Measurements from ENCODE around the gene CCDC107.

Gene CCDC107

DNA sequence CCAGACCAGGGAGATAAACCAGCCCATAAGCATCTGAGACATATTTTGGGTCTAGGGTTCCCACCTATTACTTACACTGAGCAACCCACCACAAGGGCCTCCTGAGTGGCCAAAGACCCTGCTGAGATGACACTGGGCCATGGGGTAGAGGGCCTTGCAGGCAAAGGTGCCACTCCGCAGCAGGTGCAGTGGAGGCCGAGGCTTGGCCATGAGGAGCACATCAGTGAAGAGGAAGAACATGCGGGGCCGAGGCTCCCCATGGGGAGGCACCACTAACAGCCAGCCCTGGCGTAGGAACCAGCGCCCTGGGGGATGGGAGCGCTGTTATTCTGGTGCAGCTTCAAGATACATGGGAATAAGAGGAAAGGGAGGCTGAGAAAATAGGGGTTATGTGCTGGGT is 4.3 kb downstream of the CCDC107 start:
- DNase-seq: no peak

DNA sequence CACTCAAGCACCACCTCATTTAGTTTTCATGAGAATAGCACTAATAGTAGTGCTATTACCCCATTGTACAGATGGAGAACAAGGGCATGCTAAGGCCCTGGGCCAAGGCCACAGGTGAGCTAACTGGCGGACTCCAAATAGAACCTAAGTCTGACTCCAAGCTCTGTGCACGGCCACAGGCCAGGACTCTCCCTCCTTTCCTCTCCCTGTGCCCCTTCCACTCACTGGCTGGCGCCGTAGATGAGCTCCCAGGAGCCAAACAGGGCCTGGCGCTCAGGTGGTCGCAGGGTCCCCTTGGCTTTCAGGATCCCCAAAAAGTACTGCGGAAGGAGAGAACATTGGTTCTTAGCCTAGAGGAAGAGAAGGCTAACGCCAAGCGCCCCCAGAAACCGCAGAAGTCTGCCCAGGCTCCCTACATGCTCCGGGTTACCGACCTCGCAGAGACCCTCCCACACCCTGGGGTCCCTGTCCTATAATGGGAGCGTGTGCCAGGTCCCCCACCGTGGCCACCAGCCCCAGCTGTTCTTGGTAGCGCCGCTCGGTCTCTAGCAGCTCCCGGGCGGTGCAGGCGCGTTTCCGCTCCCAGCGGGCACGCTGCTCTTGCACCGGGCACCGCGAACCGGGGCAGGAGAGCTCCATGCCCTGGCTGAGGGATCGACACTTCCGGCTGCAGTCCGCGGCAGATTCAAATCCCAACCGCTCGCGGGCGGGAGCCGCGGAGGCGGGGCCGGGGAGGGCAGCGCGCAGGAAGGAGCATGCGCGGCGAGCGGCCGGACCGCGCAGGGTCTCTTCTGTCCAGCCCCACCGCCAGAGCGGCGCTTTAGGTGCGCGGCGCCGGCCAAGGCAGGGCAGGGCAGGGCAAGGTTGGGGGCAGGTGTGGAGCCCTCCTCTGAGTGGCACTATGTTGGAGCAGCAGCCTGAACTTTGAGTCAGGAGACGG is 6.7 kb downstream of the CCDC107 start, which contains the start of gene ARHGEF39:
TSS of gene ARHGEF39 (minus strand) at position 665 of the 940 bp plus-strand sequence. CDS start at position 639, 26 bp downstream.
- peak; percentile 43 for DNase-seq

DNA sequence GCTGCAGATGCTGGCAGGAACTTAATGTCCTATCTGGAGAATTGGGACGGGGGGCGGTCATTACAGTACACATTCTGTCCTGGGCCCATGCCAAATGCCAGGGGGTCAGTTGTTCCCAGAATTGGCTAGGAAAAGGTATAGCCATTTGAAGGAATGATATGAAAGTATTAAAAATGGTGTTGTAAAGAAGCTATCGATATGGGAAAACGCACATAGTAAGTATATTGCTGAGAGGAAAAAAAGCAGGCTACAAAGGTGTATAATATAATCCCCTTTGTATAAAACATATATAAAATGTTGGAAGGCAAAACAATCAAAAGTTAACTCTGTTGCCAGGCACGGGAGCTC is 7.4 kb downstream of the CCDC107 start:
- DNase-seq: no peak

DNA sequence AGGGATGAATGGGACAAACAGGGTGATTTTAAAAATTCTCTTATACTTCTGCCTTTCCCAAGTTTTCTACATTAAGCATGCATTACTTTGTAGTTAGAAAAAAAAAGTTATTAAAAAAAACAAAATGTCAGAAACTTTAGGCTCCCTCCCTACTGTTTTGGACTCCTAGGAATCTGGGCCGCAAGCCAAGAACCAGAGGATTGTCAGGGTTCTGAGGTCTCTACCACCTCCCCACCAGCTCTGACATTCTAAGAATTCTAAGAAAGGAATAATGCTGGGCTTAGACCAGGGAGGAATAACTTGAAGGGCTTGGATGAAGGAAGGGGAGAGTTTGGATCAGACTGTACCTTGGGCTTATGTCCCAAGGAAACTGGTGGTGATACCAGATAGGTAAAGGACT is 8.0 kb downstream of the CCDC107 start:
- DNase-seq: no peak

DNA sequence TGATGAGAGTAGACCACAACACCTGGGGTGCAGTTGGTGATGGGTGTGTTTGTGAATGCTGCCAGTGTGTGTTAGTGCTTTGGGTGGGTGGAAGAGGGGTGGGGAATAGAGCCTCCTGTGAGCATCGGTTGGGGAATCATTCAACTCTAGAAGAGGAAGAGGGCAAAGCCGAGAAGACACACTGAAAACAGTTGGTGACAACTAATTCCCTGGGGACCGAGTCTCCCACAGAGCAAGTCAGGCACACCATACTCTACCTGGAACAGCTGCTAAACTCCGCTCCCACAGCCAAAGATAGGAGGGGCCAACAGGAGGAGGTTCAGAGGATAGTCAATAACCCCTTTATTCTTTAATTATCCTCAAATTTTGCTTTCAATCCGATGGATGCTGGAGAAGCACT is 8.5 kb downstream of the CCDC107 start:
- no peak for DNase-seq

DNA sequence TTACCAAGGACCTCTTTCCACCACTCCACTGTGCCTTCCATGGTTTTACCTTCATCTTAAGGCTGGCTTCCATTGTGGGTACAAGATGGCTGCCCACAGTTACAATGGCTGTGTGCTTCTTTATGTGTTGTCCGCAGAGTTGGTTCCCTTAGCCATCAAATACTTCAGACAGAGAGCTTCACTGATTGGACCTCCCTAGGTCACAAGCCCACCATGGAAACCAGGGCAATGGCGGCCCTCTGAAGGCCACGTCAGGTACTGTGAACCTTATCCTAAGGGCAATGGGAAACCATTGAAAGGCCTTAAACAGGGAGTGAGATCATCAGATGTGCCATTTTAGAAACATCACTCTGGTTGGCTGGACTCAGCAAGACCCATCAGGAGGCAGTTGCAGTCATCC is 9.8 kb downstream of the CCDC107 start:
- no peak for DNase-seq

DNA sequence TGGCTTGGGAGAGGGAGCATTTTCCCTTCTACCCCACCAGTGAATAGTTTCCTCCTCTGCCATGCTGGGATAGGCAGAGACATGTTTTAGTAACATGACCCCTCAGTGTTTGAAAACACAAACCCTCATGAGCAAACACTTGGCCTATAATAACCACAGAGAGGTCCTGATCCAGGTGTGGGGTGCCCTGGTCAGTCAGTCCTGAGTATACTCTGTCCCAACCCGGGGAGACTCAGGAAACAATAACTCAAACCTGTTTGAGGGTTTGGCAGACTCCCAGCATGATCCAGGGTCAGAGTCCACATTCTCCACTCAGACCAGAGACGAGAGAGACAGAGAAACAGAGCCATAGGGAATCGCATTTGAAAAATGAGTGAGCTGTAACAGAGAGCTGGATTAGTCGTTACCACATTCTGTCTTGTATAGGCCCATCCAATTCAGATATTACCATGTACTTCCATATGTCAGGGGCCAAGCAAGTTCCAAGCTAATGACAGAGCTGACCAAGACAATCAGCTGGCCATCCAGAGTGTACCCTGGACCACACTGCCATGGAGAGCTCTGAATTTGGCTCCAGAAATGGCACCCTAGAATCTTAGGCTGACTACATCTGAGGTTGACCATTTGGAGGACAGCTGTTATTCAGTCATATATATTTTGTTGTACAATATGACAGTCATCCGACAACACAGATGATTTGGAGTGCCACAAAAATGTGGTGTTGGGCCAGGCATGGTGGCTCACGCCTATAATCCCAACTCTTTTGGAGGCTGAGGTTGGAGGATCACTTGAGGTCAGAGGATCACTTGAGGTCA is 11.4 kb downstream of the CCDC107 start:
- no peak for DNase-seq

DNA sequence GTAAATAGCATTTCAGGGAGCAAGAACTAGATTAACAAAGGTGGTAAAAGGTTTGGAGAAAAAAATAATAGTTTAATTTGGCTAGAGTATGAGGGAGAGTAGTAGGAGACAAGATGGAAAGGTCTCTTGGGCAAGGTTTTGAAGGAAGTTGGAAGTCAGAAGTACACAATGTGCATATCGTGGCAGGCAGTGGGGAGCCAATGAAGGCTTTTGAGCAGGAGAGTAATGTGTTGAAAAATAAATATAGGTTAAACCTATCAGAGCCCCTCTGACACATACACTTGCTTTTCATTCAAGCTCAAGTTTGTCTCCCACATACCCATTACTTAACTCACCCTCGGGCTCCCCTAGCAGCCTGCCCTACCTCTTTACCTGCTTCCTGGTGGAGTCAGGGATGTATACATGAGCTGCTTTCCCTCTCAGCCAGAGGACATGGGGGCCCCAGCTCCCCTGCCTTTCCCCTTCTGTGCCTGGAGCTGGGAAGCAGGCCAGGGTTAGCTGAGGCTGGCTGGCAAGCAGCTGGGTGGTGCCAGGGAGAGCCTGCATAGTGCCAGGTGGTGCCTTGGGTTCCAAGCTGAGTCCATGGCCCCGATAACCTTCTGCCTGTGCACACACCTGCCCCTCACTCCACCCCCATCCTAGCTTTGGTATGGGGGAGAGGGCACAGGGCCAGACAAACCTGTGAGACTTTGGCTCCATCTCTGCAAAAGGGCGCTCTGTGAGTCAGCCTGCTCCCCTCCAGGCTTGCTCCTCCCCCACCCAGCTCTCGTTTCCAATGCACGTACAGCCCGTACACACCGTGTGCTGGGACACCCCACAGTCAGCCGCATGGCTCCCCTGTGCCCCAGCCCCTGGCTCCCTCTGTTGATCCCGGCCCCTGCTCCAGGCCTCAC is 15.3 kb downstream of the CCDC107 start, which contains the start of gene CA9:
TSS of gene CA9 (plus strand) at position 797 of the 893 bp plus-strand sequence. CDS start at position 829, 32 bp downstream.
- DNase-seq: no peak

DNA sequence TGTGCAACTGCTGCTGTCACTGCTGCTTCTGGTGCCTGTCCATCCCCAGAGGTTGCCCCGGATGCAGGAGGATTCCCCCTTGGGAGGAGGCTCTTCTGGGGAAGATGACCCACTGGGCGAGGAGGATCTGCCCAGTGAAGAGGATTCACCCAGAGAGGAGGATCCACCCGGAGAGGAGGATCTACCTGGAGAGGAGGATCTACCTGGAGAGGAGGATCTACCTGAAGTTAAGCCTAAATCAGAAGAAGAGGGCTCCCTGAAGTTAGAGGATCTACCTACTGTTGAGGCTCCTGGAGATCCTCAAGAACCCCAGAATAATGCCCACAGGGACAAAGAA is 15.9 kb downstream of the CCDC107 start:
- DNase-seq: no peak

DNA sequence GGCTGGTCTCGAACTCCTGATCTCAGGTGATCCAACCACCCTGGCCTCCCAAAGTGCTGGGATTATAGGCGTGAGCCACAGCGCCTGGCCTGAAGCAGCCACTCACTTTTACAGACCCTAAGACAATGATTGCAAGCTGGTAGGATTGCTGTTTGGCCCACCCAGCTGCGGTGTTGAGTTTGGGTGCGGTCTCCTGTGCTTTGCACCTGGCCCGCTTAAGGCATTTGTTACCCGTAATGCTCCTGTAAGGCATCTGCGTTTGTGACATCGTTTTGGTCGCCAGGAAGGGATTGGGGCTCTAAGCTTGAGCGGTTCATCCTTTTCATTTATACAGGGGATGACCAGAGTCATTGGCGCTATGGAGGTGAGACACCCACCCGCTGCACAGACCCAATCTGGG is 17.1 kb downstream of the CCDC107 start:
- DNase-seq: no peak

DNA sequence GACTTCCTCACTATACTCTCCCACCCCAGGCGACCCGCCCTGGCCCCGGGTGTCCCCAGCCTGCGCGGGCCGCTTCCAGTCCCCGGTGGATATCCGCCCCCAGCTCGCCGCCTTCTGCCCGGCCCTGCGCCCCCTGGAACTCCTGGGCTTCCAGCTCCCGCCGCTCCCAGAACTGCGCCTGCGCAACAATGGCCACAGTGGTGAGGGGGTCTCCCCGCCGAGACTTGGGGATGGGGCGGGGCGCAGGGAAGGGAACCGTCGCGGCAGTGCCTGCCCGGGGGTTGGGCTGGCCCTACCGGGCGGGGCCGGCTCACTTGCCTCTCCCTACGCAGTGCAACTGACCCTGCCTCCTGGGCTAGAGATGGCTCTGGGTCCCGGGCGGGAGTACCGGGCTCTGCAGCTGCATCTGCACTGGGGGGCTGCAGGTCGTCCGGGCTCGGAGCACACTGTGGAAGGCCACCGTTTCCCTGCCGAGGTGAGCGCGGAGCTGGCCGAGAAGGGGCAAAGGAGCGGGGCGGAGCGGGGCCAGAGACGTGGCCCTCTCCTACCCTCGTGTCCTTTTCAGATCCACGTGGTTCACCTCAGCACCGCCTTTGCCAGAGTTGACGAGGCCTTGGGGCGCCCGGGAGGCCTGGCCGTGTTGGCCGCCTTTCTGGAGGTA is 17.8 kb downstream of the CCDC107 start:
- no peak for DNase-seq

DNA sequence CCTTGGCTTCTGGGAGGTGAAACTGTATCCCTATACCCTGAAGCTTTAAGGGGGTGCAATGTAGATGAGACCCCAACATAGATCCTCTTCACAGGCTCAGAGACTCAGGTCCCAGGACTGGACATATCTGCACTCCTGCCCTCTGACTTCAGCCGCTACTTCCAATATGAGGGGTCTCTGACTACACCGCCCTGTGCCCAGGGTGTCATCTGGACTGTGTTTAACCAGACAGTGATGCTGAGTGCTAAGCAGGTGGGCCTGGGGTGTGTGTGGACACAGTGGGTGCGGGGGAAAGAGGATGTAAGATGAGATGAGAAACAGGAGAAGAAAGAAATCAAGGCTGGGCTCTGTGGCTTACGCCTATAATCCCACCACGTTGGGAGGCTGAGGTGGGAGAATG is 21.0 kb downstream of the CCDC107 start:
- no peak for DNase-seq

DNA sequence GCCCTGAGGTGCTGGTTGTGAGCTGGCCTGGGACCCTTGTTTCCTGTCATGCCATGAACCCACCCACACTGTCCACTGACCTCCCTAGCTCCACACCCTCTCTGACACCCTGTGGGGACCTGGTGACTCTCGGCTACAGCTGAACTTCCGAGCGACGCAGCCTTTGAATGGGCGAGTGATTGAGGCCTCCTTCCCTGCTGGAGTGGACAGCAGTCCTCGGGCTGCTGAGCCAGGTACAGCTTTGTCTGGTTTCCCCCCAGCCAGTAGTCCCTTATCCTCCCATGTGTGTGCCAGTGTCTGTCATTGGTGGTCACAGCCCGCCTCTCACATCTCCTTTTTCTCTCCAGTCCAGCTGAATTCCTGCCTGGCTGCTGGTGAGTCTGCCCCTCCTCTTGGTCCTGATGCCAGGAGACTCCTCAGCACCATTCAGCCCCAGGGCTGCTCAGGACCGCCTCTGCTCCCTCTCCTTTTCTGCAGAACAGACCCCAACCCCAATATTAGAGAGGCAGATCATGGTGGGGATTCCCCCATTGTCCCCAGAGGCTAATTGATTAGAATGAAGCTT is 21.8 kb downstream of the CCDC107 start:
- no peak for DNase-seq

DNA sequence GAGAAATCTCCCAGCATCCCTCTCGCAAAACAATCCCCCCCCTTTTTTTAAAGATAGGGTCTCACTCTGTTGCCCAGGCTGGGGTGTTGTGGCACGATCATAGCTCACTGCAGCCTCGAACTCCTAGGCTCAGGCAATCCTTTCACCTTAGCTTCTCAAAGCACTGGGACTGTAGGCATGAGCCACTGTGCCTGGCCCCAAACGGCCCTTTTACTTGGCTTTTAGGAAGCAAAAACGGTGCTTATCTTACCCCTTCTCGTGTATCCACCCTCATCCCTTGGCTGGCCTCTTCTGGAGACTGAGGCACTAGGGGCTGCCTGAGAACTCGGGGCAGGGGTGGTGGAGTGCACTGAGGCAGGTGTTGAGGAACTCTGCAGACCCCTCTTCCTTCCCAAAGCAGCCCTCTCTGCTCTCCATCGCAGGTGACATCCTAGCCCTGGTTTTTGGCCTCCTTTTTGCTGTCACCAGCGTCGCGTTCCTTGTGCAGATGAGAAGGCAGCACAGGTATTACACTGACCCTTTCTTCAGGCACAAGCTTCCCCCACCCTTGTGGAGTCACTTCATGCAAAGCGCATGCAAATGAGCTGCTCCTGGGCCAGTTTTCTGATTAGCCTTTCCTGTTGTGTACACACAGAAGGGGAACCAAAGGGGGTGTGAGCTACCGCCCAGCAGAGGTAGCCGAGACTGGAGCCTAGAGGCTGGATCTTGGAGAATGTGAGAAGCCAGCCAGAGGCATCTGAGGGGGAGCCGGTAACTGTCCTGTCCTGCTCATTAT is 22.4 kb downstream of the CCDC107 start:
- no peak for DNase-seq

DNA sequence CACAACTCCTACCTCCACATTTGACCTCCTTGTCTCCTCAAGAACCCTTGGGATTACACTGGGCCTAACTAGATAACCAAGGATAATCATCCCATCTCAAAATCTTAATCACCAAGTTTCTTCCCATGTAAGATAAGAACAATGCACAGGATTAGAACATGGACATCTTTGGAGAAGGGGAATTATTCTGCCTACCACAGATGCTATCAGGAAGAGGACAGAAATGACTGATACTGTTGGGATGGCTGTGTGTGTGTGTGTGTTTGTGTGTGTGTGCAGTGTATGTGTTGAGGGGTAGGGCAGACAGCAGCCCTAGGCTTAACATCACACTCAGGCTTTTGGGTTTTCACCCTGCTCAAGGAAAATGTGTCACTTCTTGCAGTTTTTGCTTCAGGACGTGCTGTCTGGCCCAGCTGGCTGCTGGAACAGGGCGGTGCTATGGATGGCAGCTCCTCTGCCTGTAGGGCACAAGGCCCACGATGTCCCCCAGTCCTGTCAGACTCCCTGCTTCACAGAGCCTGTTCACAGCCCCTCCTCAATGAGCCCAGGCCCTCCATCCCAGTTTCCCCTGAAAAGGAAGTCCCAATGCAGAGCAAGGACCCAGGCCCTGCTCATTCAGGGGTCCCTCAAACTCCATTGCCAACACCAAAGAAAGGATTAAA is 23.4 kb downstream of the CCDC107 start:
- DNase-seq: no peak

DNA sequence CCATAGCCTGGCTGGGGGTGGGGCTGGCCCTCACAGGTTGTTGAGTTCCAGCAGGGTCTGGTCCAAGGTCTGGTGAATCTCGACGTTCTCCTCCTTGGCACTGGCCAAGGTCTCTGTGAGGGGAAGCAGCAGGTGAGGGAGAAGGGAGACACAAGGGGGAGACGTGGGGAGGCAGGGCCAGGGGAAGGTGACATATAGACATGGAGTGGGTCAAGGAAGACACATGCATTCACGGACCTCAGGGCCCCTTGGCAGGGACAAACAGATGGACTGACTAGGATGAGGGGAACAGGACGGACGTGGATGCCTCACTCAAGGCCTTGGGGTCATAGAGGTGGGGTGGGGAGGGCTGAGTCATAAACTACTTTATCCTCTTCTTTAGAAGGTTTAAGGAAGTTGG is 24.0 kb downstream of the CCDC107 start:
- DNase-seq: no peak

DNA sequence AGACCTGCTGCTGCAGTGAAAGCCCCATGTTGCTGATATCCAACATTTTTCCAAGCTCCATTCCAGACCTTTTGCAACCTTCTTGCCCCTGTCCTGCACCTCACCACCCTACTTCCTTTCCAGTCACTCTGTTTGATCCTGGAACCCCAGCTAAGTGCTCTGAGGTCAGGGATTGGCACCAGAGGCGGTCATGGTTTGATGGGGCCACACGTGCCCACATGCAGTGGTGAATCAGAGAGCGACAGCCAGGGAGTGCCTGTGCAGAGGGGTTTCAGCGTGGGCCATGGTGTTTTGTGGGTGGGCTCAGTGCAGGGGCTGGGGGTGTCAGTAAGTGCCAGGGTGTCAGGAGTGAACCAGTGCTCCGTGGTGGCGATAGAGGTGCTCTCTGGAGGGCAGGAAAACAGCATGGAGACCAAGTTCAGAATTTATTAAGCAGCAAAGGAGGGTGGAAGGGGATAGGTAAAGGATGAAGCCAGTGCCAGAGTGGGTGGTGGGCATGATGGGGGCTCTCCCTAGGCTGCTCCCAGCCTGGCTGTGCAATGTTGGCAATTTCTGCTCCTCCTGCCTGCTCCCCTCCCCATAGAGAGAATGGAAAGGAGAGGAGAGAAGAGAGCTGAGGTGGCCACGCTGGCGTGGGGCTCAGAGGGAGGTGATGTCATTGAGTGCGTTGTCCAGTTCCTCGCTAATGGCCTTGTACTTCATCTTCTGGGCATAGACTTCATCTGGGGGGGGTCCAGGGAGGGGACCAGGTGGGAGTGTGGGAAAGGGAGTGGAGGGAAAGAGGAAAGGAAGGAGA is 24.6 kb downstream of the CCDC107 start:
- no peak for DNase-seq

DNA sequence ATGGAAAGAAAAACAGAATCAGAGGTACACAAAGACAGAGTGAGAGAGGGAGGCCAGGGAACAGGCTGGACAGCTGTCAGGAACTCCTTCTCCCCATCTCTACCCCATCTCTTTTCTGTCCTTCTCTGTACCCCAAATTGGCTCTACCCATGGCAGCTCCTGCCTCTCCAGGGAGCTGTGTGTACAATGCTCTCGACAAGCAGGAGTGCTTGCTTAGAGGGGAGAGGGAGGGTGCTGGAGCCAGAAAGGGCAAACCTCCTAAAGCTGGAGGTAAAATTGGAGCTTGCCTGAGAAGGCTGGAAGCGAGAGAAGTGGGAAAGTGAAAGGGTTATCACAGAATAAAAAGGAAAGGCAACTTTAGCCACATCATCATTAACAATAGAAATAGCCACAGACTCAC is 25.2 kb downstream of the CCDC107 start:
- DNase-seq: no peak

DNA sequence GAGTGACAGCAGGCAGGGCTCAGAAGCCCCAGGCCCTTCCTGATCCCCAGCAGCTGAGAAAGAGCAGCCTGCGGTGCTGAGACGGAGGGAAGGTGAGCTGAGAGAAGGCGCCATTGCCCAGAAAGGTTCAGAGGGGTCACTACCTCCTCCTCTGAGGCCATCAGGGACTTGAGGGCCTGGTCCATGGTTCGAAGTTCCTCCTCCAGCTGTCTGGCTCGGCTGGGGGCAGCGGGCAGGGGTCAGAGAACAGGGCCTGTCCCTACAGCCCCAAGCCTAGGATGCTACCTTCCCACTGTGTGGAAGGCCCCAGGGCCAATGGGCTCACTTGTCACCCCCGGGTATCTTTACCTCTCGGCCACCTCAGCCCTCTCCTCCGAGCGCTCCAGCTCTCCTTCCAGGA is 26.8 kb downstream of the CCDC107 start:
- no peak for DNase-seq

DNA sequence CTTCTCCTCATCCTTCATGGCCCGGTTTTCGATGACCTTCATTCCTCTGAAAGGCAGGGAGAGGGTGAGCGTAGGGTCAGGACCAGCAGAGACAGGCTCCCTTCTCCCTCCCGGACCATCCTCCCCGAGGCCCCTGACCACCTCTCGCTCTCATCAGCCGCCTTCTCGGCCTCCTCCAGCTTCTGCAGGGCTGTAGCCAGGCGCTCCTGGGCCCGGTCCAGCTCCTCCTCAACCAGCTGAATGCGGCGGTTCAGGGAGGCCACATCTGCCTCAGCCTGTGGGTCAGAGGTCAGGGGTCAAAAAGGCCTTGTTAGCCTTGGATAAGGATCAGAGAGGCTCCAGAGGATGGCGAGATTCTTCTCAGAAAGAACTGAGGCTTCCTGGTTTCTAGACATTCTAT is 27.4 kb downstream of the CCDC107 start:
- DNase-seq: no peak
